NCI-H226 (cell line): ENCODE results near the gene FBXO31.
"Not testable (repeated sequence)": the region's sequence is repeated elsewhere in the genome, so short reads cannot be mapped to it uniquely, and the experiment has no call there.

Source experiments
- DNase-seq: peaks from one replicate; pipeline ENCODE4 v3.0.0-alpha.2; 2015

Gene FBXO31

GRCh38 chr16:87384162-87384874 lies 742 bp upstream of the FBXO31 start:
- DNase-seq, result peak; percentile 27

- DNase-seq, result no peak
Observed at GRCh38 chr16:87382023-87382785, 1.4 kb downstream of the FBXO31 start.

GRCh38 chr16:87380881-87381280 lies 2.7 kb downstream of the FBXO31 start:
- DNase-seq, result no peak

GRCh38 chr16:87380403-87380802 lies 3.2 kb downstream of the FBXO31 start:
- no peak for DNase-seq

GRCh38 chr16:87379312-87379752 lies 4.2 kb downstream of the FBXO31 start:
- DNase-seq, result not testable (repeated sequence)

- DNase-seq, result no peak
Observed at GRCh38 chr16:87376660-87377059, 6.9 kb downstream of the FBXO31 start.

GRCh38 chr16:87375426-87376135 lies 8.0 kb downstream of the FBXO31 start:
- DNase-seq, result no peak

- DNase-seq, result no peak
Observed at GRCh38 chr16:87374313-87374712, 9.3 kb downstream of the FBXO31 start.

- DNase-seq, result no peak
Observed at GRCh38 chr16:87372305-87372704, 11.3 kb downstream of the FBXO31 start.

GRCh38 chr16:87371261-87371866 lies 12.2 kb downstream of the FBXO31 start:
- DNase-seq, result no peak

- DNase-seq, result no peak
Observed at GRCh38 chr16:87369796-87370719, 13.5 kb downstream of the FBXO31 start.

GRCh38 chr16:87369117-87369765 lies 14.3 kb downstream of the FBXO31 start:
- no peak for DNase-seq

- no peak for DNase-seq
Observed at GRCh38 chr16:87368029-87368770, 15.4 kb downstream of the FBXO31 start.

GRCh38 chr16:87367529-87367928 lies 16.0 kb downstream of the FBXO31 start:
- DNase-seq, result no peak

GRCh38 chr16:87366930-87367329 lies 16.6 kb downstream of the FBXO31 start:
- DNase-seq, result no peak

- no peak for DNase-seq
Observed at GRCh38 chr16:87366288-87366687, 17.3 kb downstream of the FBXO31 start.

- DNase-seq, result no peak
Observed at GRCh38 chr16:87365021-87365713, 18.4 kb downstream of the FBXO31 start.

GRCh38 chr16:87363771-87364455 lies 19.7 kb downstream of the FBXO31 start:
- DNase-seq, result no peak

GRCh38 chr16:87362828-87363559 lies 20.6 kb downstream of the FBXO31 start:
- DNase-seq, result not testable (repeated sequence)
